GM12874 (cell line): Measurements from ENCODE around the gene PLCXD3.

Experiments used
- TF ChIP-seq, protein P1 (sequence below): IDR thresholded peaks from 2 replicates; pipeline ENCODE4 v1.5.1; 2011; ENCODE audit warnings: low read depth, mild to moderate bottlenecking, control low read depth, low read length, moderate library complexity; ENCODE audit not compliant: insufficient read depth

Gene PLCXD3

DNA sequence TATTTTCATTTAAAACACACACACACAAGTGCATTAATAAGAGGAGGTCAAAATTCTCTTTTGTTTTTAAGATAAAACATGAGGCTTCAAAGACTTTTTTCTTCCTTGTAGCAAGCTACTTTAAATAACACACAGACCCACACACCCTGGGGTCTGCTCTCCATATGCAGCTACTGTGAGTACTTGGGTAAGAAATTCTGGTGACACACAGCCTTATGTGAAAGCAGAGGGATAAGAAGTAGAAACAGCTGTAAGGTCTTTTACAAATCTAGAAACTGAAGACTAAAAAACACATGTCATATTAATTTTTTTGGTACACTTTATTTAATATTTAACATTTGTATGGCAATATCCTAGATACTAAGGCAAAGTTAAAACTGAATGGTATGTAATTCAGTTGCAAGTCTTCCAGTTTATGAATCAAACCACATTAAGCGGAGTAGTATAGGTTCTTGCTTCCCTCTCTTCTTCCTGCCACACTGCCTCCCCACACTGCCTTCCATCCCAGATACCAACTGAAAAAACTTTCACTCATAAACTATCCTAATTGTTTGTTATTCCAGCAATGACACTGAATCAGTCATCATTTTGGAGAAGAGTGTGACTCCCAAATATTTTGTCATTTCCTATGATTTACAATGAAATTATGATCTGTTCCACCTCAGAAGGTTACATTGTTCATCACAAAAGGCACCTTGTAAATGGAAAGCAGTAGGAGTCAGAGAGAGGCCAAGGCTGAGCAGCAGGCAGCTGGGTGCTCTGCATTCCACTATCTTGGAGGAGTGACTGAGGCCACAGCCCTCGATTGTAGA, 92.0 kb downstream of the PLCXD3 start:
- TF ChIP-seq, protein P1, sequence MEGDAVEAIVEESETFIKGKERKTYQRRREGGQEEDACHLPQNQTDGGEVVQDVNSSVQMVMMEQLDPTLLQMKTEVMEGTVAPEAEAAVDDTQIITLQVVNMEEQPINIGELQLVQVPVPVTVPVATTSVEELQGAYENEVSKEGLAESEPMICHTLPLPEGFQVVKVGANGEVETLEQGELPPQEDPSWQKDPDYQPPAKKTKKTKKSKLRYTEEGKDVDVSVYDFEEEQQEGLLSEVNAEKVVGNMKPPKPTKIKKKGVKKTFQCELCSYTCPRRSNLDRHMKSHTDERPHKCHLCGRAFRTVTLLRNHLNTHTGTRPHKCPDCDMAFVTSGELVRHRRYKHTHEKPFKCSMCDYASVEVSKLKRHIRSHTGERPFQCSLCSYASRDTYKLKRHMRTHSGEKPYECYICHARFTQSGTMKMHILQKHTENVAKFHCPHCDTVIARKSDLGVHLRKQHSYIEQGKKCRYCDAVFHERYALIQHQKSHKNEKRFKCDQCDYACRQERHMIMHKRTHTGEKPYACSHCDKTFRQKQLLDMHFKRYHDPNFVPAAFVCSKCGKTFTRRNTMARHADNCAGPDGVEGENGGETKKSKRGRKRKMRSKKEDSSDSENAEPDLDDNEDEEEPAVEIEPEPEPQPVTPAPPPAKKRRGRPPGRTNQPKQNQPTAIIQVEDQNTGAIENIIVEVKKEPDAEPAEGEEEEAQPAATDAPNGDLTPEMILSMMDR: no peak

DNA sequence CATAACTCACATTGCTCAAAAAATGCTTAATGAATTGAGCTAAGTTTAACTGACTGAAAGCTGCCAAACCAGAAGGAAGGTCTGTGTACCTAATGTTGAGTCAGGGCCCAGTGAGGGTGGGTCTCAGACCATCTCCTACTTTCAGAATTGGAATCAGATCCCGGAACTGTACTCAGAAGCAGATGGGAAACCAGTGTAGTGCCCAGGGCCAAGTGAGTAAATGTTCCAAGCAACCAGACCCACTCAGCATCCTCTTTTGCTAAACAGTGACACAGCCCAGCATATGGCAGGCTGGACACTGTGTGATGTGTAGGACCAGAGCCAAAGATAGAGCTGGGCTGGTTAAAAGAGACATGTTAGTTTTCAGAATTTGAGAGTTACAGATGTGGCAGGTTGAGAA, 94.1 kb downstream of the PLCXD3 start:
- TF ChIP-seq, protein P1: no peak

DNA sequence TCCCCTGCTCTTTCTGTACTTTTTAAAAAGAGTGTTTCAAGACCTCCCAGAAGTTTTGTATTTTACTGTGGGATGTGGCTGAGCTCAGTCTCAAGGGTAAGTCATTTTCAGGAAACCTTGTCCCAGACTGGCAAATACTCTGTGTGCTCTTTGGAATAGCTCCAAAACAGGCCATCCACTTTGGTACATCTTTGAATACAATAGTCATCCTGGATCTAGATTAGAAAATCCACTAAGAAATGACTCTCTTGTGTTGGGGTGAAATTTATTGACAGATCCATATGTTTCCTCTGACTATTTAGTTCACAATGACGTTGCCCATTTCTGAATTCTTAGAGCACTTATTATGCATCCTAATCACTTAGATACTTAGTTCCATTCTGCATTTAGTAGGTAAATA, 95.2 kb downstream of the PLCXD3 start:
- TF ChIP-seq, protein P1: no peak

DNA sequence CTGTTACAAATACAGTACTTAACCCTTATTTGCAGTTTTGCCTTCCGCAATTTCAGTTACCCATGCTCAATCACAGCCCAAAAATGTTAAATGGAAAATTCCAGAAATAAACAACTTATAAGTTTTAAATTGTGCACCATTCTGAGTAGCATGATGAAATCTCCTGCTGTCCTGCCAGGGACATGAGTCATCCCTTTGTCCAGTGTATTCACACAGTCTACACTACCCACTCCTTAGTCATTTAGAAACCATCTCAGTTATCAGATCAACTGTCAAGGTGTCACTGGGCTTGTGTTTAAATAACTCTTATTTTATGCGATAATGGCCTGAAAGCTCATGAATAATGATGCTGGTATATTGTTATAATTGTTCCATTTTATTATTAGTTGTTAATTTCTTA, 95.8 kb downstream of the PLCXD3 start:
- TF ChIP-seq, protein P1: no peak

DNA sequence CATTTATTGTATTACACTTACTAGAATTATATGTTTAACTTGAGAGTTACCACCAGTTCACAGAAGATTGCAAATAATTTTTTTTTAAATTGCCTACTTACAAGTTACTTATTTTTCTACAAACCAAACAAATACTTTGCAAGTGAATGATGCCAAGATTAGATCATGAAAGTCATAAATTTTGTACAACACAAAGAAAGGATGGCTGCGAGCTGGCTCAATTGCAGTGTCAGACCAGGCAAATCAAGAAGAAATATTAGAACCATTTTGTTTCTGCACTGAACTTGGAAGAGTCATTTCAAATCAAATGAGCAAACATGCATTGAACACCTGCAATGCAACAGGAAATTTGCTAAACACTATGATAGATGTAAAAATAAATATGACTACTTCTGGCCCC, 97.3 kb downstream of the PLCXD3 start:
- TF ChIP-seq, protein P1: no peak

DNA sequence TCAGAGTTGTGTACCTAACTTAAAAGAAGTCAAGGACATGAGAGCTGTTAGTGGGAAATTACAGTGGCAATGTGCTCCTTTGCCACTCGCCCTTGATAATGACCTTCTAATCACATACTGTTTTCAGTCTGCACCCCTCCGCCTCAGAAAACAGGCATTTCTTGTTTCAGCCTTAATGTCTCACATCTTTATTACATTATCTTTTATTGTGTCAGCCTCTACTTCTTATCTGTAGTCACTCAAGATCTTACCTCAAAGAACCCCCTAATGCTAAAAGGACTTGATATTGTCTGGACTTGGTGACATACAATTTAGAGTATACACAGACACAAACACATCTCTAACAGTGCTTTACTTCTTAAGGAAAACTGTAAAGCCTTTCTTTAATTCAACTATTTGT, 97.9 kb downstream of the PLCXD3 start:
- TF ChIP-seq, protein P1: no peak

DNA sequence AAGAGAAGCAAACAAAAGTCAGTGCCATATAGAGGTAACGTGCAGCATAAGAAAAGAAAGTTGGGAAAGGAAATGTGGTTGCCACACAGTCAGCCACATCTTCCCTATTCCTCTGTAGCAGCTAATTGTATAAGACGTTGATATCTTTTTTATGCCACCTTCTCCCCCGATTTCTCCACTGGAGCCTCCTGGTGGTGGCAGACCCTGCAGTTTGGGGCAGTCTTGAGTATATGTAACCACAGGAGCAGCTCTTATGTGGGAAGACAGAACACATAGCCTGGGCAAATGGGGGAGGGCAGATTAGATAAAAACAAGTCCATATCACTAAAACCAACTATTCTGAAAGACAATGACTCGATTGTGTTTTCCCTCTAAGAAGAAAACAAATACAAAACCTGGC, 99.7 kb downstream of the PLCXD3 start:
- TF ChIP-seq, protein P1: no peak
